Keratinocyte (primary cell): Measurements from ENCODE around the gene FAM72D. TPM values are rescaled to one million over a fixed set of nuclear protein-coding genes. Genes with fewer than 3 reads are reported as not detected.
"Not testable (repeated sequence)": the region's sequence is repeated elsewhere in the genome, so short reads cannot be mapped to it uniquely, and the experiment has no call there.

ENCODE experiments used
- DNase-seq: peaks from one replicate; pipeline ENCODE4 v3.0.0-alpha.2; 2011; ENCODE audit warnings: low read depth, missing footprints, low spot score
- FAIRE-seq: peaks from 2 replicates; lab custom pipeline; 2011; peaks lifted over from hg19 to GRCh38; lab: Jason Lieb, UNC
- H2AFZ ChIP-seq: 2 replicates; pipeline ENCODE4 v1.6.0; 2012; ENCODE audit warnings: low read length, control low read depth, inconsistent platforms; ENCODE audit not compliant: control insufficient read depth
- H3K27ac ChIP-seq: 2 replicates; pipeline ENCODE4 v1.5.1; 2011; ENCODE audit warnings: low read length; ENCODE audit not compliant: control insufficient read depth, insufficient read depth
- H3K27me3 ChIP-seq: 3 replicates; pipeline ENCODE4 v1.6.0; 2011; ENCODE audit warnings: low read length; ENCODE audit not compliant: control insufficient read depth, insufficient read depth; ENCODE audit errors: extremely low read depth
- H3K36me3 ChIP-seq, 2 experiments: 2 replicates in 1 of 2; 3 replicates in 1 of 2; pipeline ENCODE4 v1.5.1; 2011; ENCODE audit warnings: low read length in 2 of 2, mild to moderate bottlenecking in 1 of 2; ENCODE audit not compliant: control insufficient read depth in 2 of 2, insufficient read depth in 2 of 2; ENCODE audit errors: extremely low read depth in 1 of 2
- H3K4me1 ChIP-seq: 3 replicates; pipeline ENCODE4 v1.5.1; 2011; ENCODE audit warnings: low read length; ENCODE audit not compliant: control insufficient read depth, insufficient read depth; ENCODE audit errors: extremely low read depth
- H3K4me2 ChIP-seq: 3 replicates; pipeline ENCODE4 v1.6.0; 2011; ENCODE audit warnings: low read depth, low read length; ENCODE audit not compliant: control insufficient read depth, insufficient read depth; ENCODE audit errors: extremely low read depth
- H3K4me3 ChIP-seq, 3 experiments: fragments of 200-600 bp in 1 of 3; sonication (generic) in 1 of 3; 2 replicates in 2 of 3; 3 replicates in 1 of 3; pipeline ENCODE4 v1.5.1; 2011 to 2016; ENCODE audit warnings: low read length in 3 of 3, mild to moderate bottlenecking in 3 of 3, control low read depth in 2 of 3, inconsistent platforms in 1 of 3, low read depth in 1 of 3, mixed read lengths in 1 of 3, mixed run types in 1 of 3, moderate library complexity in 1 of 3; ENCODE audit not compliant: control insufficient read depth in 2 of 3, insufficient read depth in 2 of 3; ENCODE audit errors: extremely low read depth in 1 of 3
- H3K79me2 ChIP-seq: 2 replicates; pipeline ENCODE4 v1.6.0; 2012; ENCODE audit warnings: low read length; ENCODE audit not compliant: control insufficient read depth, insufficient read depth
- H3K9ac ChIP-seq: 3 replicates; pipeline ENCODE4 v1.6.0; 2011; ENCODE audit warnings: low read length; ENCODE audit not compliant: control insufficient read depth, insufficient read depth; ENCODE audit errors: extremely low read depth
- H3K9me1 ChIP-seq: 3 replicates; pipeline ENCODE4 v1.6.0; 2011; ENCODE audit warnings: low read length; ENCODE audit not compliant: control insufficient read depth, insufficient read depth; ENCODE audit errors: extremely low read depth
- H3K9me3 ChIP-seq: 2 replicates; pipeline ENCODE4 v1.5.1; 2012; ENCODE audit warnings: low read depth, low read length; ENCODE audit not compliant: control insufficient read depth
- H4K20me1 ChIP-seq: 3 replicates; pipeline ENCODE4 v1.6.0; 2011; ENCODE audit warnings: low read length; ENCODE audit not compliant: control insufficient read depth, insufficient read depth; ENCODE audit errors: extremely low read depth
- dilution Hi-C: fragments of 300-500 bp; cut with MboI; formaldehyde crosslinking; loops from one replicate; pipeline ENCODE4 v1.7.0; 2020; ENCODE audit warnings: low sequenced_read_pairs; ENCODE audit not compliant: extremely low pct_ligation_motif_present
- polyA plus RNA-seq, 5 experiments: library from polyadenylated mRNA; depleted of rRNA in 3 of 5; stranded (reverse) in 3 of 5; stranded (forward) in 1 of 5; unstranded in 1 of 5; fragments of >200 nt; gene quantifications; 1 replicate in 1 of 5; 2 replicates in 3 of 5; 3 replicates in 1 of 5; pipeline versions ENCODE4 v1.2.1 to v1.2.3, GENCODE V29; 2011 to 2012; ENCODE audit warnings: missing spikeins in 2 of 5, low read depth in 1 of 5, low replicate concordance in 1 of 5

Gene FAM72D
- polyA plus RNA-seq, 1 donor (not counting 4 experiments of a cell fraction or from before 2014, with no cell fraction given): 3.0 TPM

DNA sequence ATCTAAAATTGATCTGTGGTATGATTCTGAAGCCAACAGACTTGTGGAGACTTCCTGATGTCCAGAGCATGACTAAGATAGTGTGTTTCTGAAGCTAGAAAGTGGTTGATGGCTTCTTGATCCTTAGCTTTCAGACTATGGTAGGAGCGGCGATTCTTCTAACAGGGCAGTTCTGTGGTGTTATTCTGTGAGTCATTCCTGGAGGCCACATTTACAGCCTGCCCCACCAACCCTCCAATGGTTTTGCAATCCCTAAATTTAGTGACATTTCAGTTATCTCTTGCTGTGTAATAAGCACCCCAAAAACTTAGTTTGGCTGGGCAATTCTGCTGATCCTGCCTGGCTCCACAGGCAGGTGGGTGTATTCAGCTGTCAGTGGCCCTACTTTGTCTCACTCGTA, 24.1 kb downstream of the FAM72D start:
- H3K4me3 ChIP-seq, H3K9me3 ChIP-seq, H3K4me1 ChIP-seq, H4K20me1 ChIP-seq, FAIRE-seq, H3K4me2 ChIP-seq, H3K27ac ChIP-seq, H3K9ac ChIP-seq, H2AFZ ChIP-seq, H3K36me3 ChIP-seq, dilution Hi-C loops, H3K79me2 ChIP-seq, H3K27me3 ChIP-seq, DNase-seq, H3K9me1 ChIP-seq: not testable (repeated sequence)

DNA sequence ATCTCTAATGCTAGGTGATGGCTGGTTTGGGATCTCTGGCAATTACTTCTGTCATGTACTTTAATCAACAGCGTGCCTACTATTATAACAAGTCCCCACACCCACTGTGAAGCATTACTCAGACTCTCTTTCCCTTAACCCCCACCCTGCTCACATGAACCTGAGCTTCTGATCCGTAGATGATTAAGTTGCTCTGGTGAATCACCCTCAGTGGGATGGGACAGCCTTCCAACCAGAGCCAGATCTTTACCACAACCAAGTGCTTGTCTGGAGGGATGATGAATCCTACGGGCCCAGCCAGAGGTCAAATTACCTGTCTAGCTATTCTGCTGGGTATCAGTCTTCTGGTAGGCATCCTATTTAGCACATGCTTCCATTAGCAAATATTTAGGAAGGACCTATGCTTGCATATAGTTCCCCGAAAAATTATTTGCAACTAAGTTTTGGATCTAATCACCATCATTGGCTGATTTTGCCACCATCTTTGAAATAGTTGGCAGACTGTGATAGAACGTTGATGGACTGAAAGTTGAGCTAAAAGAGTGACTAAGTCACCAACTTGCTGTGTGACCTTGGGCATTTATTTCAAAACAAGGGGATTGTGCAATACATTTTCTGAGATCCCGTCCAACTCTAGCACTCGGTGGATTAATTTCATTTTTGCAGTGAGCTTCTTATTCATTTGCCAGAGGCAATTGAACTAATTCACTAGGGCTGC, 26.7 kb downstream of the FAM72D start:
- dilution Hi-C loops, H3K9me1 ChIP-seq, H3K27me3 ChIP-seq, FAIRE-seq, H3K36me3 ChIP-seq, H3K4me2 ChIP-seq, H3K9ac ChIP-seq, H2AFZ ChIP-seq, H3K79me2 ChIP-seq, H3K9me3 ChIP-seq, H4K20me1 ChIP-seq, DNase-seq, H3K4me3 ChIP-seq, H3K4me1 ChIP-seq, H3K27ac ChIP-seq: not testable (repeated sequence)

DNA sequence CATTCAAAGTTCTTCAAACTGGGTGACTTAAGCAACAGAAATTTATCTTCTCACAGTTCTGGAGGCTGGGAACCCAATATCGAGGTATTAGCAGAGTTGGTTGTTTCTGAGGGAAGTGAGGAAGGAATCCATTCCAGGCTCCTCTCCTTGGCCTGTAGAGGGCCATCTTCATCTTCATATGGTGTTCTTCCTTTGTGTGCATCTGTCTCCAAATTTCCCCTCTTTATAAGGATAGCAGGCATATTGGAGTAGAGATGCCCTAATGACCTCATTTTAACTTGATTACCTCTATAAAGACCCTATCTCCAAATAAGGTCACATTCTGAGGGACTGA, 27.3 kb downstream of the FAM72D start:
- H3K36me3 ChIP-seq, H3K27me3 ChIP-seq, H3K4me2 ChIP-seq, H3K4me1 ChIP-seq, H3K9me1 ChIP-seq, FAIRE-seq, H3K9me3 ChIP-seq, H4K20me1 ChIP-seq, H2AFZ ChIP-seq, H3K79me2 ChIP-seq, H3K4me3 ChIP-seq, H3K9ac ChIP-seq, H3K27ac ChIP-seq, DNase-seq, dilution Hi-C loops: not testable (repeated sequence)

DNA sequence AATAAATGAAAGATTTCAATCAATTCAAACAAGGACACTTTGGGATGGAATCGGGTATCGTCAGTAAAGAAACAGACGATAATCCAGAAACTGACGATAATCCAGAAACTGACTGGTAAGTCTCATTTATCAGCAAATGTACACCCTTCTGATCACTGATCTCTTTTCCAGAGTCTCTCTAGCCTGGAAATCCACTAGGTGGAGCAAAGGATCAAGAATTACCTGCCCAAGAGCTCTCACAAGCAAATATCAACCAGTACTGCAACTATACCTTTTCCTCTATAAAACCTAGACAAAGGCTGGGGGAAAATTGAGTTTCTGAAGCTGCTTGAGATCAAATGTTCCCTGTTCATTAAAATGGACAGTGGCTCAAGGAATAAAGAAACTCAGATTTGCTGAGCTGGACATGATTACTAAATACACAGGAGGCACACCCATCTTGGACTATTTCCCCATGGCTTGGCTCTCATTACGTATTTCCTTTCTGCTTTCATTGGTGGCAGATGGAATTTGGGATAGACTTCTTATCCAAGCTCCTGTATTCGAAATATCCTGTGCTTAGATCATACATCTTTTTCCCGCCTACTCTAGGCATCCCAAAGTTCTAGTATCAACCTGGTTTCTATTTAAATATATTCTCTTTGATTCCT, 28.3 kb downstream of the FAM72D start:
- H2AFZ ChIP-seq, H3K9ac ChIP-seq, H3K9me1 ChIP-seq, FAIRE-seq, DNase-seq, H4K20me1 ChIP-seq, H3K4me3 ChIP-seq, H3K27me3 ChIP-seq, H3K27ac ChIP-seq, H3K36me3 ChIP-seq, H3K4me1 ChIP-seq, H3K9me3 ChIP-seq, H3K79me2 ChIP-seq, dilution Hi-C loops, H3K4me2 ChIP-seq: not testable (repeated sequence)

DNA sequence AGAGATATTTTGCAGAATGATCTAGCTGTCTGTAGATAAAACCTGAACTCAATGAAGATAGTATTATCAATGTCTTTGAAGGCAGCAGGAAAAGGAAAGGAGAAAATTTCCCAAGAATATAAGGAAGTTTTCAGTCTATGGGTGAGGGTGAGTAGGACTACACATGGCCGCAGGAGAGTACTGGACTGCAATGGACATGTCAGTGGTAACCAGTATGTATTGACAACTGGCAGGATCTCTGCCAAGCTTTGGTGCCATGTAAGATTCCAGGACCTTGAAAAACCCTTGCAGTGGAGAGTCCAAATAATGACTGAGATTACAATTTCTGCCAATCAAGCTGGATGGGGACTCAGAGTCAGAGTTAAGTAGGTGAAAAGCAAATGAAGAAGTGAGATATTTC, 29.3 kb downstream of the FAM72D start:
- H3K9ac ChIP-seq, DNase-seq, FAIRE-seq, H3K27me3 ChIP-seq, H3K4me3 ChIP-seq, H3K79me2 ChIP-seq, H3K4me2 ChIP-seq, H3K9me3 ChIP-seq, H4K20me1 ChIP-seq, H3K36me3 ChIP-seq, H3K9me1 ChIP-seq, H3K4me1 ChIP-seq, H3K27ac ChIP-seq, H2AFZ ChIP-seq, dilution Hi-C loops: not testable (repeated sequence)
